Stimulated activated CD8-positive, alpha-beta memory T cell treated with anti-CD3 and anti-CD28 coated beads, Interleukin-2, amount 100 ng/mL, for 48 hours (primary cell): ENCODE measurements around the gene UBE2L3.
A peak's percentile ranks its signal among the peaks of the same experiment; 100 is the strongest.
"Not testable (repeated sequence)": the region's sequence is repeated elsewhere in the genome, so short reads cannot be mapped to it uniquely, and the experiment has no call there.

Experiments
- DNase-seq, 2 donors: peaks; one replicate each; pipeline ENCODE4 v3.0.0-alpha.2; 2020; ENCODE audit warnings: low read depth in 2 of 2

The UBE2L3 gene

DNA sequence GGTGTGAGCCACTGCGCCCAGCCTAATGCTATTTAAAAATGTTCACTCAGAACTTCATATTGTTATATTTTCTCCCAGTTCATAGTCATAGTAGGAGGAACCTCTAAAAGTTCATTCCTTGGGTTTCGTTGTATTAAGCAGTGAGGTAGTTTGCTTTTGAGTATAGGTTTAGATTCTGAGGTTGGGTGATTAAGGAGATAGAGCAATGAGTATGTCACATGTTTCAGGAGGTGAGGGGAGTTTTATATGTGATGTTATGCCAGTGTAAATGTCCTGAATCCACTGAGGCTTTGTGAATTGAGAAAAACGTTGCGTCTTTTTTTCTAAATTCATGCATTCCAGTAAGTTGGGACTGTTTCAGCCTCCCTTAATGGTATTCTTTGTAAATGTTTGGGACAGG is 4.2 kb downstream of the UBE2L3 start:
- no peak for DNase-seq

DNA sequence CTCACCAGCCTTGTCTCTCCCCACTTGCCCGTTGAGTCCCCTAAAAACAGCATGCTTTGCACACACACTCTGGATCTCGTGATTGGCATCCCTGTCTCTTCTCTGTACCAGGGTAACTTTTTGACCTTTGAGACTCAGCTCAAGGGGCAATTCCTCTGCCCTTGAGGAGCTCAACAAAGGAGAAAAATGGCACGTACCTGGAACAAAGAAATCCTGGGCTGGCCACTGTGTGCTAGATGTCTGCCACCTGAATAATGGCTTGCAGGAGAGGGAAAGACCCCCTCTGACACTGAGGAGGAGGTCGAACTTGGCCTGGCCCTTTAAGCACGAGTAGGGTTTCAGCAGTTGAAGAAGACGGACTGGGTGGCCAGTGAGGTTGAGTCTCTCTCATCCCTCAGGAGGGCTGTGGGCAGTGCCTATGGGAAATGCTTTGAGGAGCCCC is 5.8 kb downstream of the UBE2L3 start:
- no peak for DNase-seq

DNA sequence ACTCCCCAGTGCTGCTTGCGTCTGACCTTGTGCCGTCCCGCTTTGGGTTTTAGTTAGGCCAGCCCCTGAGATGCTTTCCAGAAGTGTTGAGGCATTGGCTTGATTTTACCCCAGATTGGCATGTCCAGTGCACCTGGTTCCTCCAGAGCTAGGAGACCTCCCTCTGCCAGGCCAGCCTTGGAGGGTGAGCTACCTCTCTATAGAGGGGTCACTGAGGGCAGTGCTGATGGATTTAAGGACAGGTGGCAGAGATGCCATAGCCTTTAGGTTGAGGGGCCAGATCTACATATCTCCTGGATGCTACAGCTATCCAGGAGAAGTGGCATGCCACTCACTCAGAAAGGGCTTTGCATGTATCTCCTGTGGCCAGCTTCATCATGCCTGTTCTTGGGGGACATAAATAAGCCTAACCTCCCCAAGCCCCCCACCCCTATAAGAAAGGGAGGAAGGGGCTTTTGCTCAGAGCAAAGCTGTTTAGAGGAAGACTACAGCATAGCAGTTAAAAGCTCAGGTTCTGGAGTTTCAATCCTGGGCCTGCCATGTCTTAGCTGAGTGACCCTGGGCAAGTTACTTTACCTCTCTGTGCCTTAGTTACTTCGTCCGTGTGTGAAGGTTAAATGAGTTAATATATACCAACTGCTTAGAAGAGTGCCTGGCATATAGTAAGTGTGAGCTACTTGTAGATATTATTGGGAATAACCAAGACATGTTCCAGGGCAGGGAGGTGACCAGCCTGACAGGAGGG is 6.4 kb downstream of the UBE2L3 start:
- no peak for DNase-seq

DNA sequence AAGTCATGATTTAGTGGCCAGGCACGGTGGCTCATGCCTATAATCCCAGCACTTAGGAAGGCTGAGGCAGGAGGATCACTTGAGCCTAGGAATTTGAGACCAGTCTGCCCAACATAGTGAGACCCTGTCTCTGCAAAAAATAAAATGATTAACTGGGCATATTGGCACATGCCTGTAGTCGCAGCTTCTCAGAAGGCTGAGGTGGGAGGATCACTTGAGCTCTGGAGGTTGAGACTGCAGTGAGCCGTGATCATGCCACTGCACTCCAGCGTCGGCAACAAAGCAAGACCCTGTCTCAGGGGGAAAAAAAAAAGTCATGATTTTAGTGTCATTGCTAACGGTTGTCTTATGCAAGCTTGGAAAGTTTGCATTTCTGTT is 11.9 kb downstream of the UBE2L3 start:
- no peak for DNase-seq

DNA sequence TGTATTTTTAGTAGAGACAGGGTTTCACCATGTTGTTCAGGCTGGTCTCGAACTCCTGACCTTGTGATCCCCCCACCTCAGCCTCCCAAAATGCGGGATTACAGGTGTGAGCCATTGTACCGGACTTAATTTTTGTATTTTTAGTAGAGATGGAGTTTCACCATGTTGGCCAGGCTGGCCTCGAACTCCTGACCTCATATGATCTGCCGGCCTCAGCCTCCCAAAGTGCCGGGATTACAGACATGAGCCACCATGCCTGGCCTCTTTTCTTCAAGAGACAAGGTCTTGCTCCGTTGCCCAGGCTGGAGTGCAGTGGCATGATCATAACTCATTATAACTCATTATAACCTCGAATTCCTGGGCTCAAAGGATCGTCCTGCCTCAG is 13.1 kb downstream of the UBE2L3 start:
- DNase-seq = not testable (repeated sequence)

DNA sequence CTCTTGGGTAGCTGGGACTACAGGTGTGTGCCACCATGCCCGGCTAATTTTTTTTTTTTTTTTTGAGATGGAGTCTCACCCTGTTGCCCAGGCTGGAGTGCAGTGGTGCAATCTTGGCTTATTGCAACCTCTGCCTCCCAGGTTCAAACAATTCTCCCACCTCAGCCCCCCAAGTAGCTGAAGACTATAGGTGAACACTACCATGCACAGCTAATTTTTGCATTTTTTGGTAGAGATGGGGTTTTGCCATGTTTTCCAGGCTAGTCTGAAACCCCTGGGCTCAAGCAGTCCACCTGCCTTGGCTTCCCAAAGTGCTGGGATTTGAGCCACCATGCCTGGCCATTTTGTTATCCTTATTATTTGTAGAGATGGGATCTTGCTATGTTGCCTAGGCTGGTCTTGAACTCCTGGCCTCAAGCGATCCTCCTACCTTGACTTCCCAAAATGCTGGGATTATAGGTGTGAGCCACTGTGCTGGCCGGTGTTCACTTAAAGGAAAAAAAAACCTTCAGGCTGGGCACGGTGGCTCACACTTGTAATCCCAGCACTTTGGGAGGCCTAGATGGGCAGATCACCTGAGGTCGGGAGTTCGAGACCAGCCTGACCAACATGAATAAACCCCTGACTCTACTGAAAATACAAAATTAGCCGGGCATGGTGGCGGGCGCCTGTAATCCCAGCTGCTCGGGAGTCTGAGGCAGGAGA is 13.6 kb downstream of the UBE2L3 start:
- DNase-seq = not testable (repeated sequence)

DNA sequence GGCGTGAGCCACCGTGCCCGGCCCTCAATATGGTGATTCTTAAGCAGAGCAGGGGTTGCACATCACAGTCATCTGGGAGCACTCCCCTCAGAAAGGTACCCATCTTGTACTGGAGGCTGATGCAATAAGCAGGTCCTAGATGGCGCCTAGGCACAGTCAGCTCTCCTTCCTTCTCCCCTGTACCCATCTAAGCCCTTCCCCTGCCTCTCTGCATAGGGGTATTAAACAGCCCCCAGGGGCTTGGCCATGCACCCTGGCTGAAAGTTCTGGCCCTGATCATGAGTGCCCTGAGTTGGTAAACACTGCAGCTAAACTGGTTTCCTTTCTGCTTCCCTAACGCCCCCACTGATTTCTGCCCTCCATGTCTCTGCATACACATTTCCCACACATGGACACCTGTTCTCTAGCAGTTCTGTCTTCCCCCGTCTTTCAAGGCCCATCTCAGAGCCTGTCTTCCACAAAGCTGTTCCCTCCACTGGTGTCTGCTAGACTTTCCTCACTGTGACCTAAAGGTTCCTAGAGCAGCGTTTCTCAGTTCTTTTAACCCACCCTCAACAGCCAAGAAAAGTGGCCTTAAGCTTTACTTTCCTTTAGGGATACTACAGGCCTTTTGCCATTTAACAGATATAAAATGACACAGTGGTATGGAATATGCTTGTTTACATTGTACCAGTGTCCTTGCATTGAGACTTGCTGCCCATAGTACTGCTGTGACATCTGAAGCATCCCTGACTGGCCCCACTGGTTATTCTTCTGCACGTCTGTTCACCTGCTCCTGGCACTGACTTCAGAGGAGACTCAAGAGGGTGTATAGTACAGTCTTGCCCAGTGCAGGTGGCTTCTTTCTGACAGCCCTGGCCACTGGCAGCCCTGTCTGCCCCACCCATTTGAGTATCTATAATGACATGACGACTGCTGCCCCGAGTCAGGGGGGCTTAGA is 15.6 kb downstream of the UBE2L3 start:
- DNase-seq = no peak

DNA sequence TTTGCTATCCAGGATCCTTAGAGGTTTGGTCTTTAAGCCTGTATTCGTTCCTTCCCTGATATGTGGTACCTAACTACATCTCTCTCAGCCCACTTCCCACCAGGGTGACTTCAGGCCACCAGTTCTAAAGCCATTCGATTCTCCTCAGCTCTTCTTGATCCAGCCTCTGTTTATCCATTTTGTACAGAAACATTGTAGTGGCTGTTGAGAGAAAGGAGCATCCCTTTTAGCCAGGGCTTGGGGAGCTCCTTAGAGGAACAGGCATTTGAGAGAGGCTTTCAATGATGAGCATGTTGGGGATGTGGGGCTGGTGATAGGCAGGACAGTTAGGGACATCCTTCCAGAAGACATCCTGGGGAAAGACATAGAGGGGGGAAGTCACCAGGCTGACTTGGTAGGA is 17.9 kb downstream of the UBE2L3 start:
- DNase-seq = no peak

DNA sequence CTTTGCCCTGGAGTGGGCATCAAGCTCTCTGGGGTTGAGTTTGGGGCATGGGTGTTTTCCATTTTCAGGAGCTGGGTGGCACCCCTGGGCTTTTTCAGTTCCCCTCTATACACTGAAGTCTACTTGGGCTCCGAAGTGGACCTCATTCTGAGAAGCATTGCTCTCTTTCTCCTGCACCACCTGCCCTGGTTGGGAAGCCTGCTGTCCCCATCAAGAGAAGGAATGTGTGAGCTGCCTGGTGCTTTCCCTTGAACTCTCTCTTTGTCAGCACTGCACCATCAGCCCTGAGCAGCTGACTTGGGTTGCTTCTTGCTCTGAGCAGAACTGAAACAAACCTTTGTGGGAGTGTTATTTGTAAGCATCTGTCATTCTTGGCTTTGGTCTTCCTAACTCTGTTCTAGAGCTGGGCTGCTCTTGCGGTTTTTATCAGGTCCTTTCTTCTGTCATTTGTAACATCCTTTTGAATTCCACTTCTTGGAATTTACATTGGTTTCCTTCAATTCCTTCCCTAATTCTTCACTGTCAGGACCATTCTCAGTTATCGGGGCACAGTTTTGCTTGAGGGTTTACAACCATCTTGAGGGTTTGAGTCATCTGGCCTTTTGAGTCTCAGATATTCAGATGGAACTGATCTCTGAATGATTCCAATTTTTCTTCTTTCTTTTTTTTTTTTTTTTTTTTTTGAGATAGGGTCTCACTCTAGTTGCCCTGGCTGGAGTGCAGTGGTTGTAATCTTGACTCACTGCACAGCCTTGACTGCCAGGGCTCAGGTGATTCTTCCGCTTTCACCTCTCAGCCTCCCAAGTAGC is 20.5 kb downstream of the UBE2L3 start:
- peak; percentile 8 to 26 for DNase-seq

DNA sequence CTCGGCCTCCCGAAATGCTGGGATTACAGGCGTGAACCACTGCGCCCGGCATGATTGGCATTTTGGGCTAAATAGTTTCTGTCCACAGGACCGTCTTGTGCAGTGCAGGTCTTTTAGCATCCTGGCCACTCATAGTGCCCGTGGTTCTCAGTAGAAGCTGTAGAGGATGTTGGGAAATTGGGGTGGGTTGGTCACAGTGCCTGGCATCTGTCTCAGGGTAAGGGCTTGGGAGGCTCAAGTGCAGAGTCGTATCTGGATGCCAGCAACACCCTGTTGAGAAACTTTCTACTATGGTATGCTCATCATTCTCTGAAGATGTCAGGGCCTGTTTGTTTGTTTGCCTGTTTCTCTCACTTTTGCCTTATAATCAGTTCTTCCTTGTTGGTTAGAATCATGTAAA is 21.9 kb downstream of the UBE2L3 start:
- no peak for DNase-seq

DNA sequence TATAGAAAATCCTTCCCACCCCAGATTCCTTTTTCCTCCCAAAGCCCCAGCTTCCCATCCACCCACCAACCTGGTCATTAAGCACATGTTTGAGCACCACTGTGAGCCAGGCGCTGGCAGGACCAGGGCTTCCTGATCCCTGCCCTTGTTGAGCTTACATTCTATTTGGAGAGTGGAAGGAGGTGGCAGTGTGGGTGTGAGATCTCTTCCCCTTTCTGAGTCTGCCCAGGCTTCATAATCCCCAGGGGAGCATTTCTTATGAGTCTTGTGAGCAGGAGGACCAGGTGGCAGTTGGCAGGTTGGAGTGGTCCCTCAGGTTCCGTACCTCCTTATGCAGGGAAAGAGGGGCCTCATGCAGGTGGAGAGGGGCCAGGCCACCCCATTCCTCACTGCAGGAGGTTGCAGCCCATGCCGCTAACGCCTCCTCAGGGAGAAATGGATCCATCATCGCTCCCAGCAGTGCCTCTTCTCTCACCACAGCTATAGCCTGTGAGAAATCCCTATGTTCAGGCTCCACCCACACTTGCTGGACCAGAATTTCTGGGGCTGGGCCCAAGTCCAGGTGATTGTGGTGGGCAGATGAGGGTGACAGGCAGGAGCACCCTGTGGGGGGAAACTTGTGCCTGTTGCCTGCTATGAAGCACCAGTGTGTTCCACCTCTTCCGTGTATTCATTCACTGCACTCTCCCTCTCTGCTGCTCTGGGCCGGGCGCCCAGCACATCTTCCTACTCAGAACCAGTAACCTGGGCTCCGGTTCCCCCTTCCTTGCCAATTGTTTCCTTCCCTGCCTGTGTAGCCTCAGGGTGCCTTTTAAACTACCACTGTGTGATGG is 23.5 kb downstream of the UBE2L3 start:
- DNase-seq = no peak

DNA sequence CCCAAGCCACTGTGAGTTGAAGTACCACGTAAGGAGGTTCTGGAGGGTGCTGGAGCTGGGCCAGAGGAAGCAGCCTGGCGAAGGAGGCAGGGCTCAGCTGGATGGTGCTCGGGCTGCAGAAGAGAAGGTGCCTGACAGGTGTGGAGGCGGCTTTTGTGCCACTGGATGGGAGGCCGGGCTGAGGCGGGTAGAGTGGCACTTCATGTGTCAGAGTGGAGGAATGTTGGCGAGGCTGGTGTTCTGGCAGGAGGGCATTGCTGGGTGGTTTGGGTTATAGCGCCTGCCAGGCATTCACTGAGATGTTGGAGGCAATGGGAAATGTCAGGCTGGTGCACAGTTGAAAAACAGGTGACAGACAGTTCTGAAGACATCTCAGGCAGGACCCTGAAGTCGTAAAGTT is 24.2 kb downstream of the UBE2L3 start:
- DNase-seq = no peak

DNA sequence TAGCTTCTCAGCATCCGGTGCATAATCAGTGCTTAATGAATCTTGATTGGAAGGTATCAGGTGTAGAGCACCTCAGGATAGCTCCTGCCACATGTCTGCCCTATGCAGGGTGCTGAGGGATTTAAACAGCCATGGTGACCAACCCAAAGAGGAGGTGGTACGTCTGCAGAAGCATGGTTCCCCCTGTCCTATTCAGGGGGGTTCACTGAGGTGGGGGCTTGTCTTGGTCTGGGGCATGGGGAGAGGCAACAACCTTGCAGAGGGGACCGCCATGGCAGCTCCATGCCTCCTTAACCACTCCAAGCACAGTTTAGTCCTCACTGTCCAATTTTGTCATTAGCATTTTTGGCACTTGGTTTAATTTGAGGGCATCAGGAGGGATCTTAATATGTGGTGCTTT is 24.9 kb downstream of the UBE2L3 start:
- no peak for DNase-seq

DNA sequence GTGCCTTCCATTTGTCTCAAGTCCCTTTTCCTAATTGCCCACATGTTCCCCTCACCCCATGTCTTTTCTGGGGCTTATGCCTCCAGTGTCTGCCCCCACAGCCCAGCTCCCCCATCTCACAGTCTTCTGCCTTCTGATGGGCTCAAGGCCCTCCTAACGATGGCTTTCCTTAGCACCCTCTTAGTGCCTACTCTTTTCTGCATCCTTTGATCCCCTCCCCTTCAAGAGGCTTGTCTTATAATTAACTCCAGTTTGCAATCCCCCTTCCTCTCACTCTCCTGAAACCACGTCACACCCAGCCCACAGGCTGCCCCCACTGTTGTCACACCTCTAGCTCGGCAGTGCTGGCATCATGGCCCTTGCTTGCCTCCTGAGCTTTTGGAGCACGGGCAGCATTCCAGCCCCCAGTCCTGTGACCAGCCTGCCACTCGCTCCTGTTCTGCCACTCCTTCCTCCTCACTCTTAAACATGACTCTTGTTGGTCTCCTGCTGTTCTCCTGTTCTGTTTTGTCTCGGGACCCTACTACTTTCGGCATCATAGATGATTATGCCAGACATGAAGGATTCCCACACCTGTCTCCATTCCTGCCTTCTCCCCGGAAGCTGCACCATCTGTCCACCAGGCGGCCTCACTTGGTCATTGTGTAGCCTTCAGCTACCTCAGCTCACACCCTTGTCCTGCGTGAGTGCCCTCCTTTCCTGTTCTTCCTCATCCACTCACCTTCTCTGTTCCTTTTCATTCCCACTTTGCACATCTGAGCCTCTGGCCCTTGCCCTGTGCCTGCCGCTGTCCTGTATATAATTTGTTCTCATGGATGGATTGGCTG is 26.1 kb downstream of the UBE2L3 start:
- no peak for DNase-seq

DNA sequence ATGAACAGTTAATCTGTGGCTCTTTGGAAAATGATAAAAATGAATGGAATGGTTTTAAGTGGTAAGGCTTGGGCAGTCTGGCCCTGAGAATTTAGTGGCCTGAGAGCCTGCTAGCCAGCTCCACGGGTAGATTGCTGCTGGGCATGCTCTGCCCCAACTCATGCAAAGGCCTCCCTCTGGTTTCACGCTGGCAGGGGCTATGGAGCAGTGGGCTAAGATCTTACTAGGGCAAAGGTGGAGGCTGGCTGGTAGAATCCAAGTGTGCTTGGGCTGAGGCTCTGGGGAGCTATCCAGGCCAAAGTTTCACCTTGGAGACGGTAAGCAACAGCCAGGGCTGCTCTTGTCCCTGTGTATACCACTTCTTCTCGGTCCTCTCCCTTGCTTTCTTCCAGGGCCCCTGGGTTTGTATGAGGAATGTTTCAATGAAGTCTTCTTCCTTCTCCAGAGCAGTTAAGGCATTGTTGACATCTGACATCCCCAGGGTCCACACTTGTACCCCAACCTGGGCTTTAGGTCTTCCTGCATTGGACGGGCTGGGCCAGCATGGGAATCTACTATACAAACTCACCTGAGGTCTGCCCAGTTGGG is 27.4 kb downstream of the UBE2L3 start:
- no peak for DNase-seq

DNA sequence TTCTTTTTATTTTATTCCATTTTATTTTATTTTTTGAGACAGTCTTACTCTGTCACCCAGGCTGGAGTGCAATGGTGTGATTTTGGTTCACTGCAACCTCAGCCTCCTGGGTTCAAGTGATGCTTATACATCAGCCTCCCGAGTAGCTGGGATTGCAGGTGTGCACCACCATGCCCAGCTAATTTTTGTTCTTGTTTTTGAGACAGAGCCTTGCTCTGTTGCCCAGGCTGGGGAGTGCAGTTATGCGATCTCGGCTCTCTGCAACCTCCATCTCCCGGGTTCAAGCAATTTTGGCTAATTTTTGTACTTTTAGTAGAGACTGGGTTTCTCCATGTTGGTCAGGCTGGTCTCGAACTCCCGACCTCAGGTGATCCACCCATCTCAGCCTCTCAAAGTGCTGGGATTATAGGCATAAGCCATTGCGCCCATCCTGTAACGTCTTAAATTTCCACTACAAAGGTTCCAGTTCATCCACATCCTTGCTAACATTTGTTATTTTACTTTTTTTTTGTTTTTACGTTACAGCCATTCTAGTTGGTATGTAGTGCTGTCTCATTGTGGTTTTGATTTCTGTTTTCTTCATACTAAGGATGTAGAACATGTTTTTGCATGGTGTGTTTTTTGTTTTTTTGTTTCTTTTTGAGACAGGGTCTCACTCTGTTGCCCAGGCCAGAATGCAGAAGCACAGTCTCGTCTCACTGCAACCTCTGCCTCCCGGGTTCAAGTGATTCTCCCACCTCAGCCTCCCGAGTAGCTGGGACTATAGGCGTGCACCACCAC is 29.0 kb downstream of the UBE2L3 start:
- not testable (repeated sequence) for DNase-seq

DNA sequence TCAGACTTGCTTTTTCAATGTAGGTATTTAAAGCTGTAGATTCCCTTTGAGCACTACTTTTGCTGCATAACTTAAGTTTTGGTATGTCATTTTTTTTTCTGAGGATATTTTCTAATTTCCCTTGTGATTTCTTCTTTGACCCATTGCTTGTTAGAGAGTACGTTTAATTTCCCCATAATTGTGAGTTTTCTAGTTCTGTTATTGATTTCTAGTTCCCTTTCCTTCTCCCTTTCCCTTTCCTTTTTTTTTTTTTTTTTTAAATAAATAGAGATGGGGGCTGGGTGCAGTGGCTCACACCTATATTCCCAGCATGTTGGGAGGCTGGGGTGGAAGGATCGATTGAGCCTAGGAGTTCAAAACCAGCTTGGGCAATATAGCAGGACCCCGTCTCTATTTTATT is 30.8 kb downstream of the UBE2L3 start:
- DNase-seq = no peak

DNA sequence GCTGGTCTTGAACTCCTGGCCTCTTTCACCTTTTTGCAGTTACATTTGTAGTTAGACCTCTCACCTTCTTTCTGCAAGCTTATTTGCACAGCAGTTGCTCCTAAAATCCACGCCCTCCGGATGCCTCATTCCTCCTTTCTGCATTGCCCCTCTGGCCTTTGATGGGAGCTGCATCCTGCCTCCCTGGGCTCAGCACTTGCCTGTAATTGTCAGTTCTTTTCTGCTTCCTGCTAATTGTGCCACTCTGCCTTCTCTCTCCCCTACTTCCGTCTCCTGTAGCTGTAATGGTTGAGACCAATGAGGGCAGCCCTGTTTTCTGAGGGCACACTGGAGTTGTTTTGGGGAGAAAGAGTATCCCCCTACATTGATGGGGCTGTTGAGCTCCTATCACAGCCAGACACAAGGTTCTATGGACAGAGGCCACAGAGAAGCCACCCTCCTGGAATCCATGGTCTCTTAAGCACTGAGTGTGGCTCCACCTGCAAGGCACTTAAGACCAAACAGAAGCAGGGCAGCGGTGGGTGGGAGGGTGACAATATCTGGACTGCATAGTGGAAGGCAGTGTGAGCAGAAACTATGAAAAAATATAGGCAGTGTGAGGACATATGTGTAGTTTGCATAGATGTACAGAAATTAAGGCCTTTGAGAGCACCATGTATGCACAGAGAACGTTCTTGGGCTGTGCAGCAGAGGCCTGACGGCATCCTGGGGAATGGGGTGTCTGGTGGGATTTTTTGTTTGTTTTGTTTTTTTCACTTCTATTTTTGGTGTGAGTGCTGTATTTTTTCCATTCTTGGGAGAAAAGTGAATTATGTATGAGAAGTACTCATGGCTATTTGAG is 31.8 kb downstream of the UBE2L3 start:
- DNase-seq = no peak
